PFSK-1 (cell line): ENCODE results near the gene MOSMO.

ENCODE experiments used
- FOXP2 ChIP-seq: optimal IDR thresholded peaks from 2 replicates; pipeline ENCODE3; 2011; ENCODE audit warnings: borderline replicate concordance, control low read depth, inconsistent platforms; ENCODE audit not compliant: insufficient read depth; ENCODE audit errors: extremely low read length, extremely low read depth
- POLR2AphosphoS5 ChIP-seq: IDR thresholded peaks from 2 replicates; pipeline ENCODE4 v1.6.1; 2012; ENCODE audit warnings: low read depth, mild to moderate bottlenecking, control low read depth, low read length, moderate library complexity
- SIN3A ChIP-seq: IDR thresholded peaks from 2 replicates; pipeline ENCODE4 v1.6.1; 2012; ENCODE audit warnings: mild to moderate bottlenecking, low read length, moderate library complexity, borderline replicate concordance; ENCODE audit not compliant: insufficient read depth
- TAF1 ChIP-seq: IDR thresholded peaks from 2 replicates; pipeline ENCODE4 v1.6.1; 2012; ENCODE audit warnings: low read length, control low read depth, borderline replicate concordance; ENCODE audit not compliant: insufficient read depth
- TF ChIP-seq, protein P1 (sequence below), 2 experiments: IDR thresholded peaks; 2 replicates each; pipeline versions ENCODE4 v1.6.1 to v1.8.0; 2011 to 2012; ENCODE audit warnings: low read depth in 2 of 2, low read length in 2 of 2, control low read depth in 1 of 2, inconsistent platforms in 1 of 2, mild to moderate bottlenecking in 1 of 2, moderate library complexity in 1 of 2; ENCODE audit not compliant: insufficient read depth in 1 of 2

The MOSMO gene

DNA sequence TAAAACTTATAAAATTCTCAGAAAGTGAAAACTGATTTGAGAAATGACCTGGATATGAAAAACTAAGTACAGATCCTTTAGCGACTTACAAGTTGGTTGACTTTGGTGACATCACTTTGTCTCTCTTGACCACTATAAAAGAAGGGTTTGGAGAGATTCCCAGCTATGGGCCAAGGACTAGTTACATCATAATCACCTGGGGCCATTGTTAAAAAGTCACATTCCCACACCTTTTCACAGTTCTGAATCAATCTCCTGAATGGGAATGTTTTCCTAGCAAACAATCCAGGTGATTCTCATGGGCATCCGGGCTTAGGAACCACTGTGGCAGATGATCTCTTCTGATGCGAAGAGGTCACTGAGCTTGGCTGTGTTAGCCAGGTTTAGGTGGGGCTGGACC lies 83.8 kb downstream of the MOSMO start:
- no peak for TF ChIP-seq TAF1
- no peak for TF ChIP-seq SIN3A
- no peak for TF ChIP-seq FOXP2
- TF ChIP-seq, protein P1, sequence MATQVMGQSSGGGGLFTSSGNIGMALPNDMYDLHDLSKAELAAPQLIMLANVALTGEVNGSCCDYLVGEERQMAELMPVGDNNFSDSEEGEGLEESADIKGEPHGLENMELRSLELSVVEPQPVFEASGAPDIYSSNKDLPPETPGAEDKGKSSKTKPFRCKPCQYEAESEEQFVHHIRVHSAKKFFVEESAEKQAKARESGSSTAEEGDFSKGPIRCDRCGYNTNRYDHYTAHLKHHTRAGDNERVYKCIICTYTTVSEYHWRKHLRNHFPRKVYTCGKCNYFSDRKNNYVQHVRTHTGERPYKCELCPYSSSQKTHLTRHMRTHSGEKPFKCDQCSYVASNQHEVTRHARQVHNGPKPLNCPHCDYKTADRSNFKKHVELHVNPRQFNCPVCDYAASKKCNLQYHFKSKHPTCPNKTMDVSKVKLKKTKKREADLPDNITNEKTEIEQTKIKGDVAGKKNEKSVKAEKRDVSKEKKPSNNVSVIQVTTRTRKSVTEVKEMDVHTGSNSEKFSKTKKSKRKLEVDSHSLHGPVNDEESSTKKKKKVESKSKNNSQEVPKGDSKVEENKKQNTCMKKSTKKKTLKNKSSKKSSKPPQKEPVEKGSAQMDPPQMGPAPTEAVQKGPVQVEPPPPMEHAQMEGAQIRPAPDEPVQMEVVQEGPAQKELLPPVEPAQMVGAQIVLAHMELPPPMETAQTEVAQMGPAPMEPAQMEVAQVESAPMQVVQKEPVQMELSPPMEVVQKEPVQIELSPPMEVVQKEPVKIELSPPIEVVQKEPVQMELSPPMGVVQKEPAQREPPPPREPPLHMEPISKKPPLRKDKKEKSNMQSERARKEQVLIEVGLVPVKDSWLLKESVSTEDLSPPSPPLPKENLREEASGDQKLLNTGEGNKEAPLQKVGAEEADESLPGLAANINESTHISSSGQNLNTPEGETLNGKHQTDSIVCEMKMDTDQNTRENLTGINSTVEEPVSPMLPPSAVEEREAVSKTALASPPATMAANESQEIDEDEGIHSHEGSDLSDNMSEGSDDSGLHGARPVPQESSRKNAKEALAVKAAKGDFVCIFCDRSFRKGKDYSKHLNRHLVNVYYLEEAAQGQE (IDR thresholded peaks at IDR 0.05; ENCODE audit: insufficient read depth in 1 of 2, low read depth in 2 of 2, low read length in 2 of 2) = no peak
- no peak for TF ChIP-seq POLR2AphosphoS5

DNA sequence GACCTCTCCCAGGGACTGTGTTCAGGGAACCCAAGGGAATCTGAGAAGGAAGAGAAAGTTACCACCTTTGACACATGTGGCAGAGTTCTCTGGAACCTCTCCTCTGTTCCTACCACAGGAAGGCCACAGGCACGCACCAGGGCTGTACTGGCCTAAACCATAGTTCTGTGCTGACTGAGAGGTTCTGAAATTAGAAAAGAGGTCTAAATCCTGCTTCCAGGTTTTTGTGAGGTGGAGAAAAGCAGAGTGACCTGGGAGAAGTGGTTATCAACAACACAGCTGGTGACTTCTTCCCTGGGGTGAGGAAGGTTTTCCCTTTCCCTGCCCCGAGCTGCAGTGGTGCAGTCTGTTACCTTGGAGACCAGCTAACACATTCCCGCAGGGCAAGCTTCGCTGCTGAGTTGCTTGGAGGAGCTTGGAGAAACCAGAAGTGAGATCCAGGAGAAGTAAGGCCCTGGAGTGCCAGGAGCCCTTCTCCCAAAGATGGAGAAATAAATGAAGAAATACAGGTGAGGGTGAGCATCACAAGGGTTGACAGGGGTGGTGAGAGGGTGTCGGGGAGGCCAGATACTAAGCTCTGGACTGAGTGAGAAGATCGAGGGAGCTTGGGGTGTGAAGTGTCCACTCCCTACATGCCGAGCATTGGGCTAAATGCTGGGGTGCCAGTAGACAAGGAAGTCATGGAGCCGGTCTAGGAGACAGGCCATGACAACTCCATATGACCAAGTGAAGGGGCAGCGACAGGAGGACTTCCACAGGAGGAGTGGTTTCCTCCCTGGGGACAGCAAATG lies 84.4 kb downstream of the MOSMO start, which contains the start of gene VWA3A:
VWA3A (plus strand) TSS at position 399 of the 791 bp plus-strand sequence; CDS start at position 496, 97 bp downstream.
- TF ChIP-seq FOXP2 = no peak
- TF ChIP-seq TAF1 = no peak
- TF ChIP-seq, protein P1 (IDR thresholded peaks at IDR 0.05; ENCODE audit: insufficient read depth in 1 of 2, low read depth in 2 of 2, low read length in 2 of 2) = no peak
- no peak for TF ChIP-seq SIN3A
- TF ChIP-seq POLR2AphosphoS5 = no peak

DNA sequence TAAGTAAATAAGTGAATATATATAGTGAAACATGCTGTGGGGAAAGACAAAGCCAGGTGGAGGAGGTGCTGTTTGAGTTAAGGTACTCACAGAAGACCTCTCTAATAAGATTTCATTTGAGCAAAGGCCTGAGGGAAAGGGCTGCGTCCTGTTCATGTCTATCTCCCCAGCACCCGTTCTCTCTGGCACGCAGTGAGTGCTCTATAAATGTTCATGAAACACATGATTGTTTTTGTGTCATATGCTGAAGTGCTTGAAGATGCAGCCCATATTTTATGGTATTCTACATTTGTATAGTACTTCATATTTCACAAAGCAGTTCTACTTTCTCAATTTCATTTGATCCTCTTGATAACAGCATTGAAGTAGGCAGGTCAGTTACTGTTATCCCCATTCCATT lies 85.4 kb downstream of the MOSMO start:
- TF ChIP-seq POLR2AphosphoS5 (no peak), TAF1 (no peak), SIN3A (no peak), FOXP2 (no peak)
- TF ChIP-seq, protein P1 (IDR thresholded peaks at IDR 0.05; ENCODE audit: insufficient read depth in 1 of 2, low read depth in 2 of 2, low read length in 2 of 2) = no peak

DNA sequence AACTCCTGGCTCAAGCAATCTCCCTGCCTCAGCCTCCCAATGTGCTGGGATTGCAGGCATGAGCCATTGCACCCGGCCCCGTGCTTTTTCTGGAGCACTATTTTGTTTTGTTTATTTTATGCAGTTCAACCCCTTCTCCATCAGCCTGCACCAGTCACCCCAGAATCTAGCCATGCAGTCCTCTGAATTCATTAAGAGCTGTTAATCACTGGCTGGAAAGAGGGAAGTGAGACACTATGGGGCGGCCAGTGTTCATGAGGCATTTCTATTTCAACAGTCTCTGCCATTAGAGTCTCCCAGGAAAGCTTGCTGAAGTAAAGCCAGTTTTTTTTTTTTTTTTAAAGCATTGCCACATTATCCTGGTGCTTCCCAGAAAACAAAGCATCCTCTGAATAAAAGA lies 86.1 kb downstream of the MOSMO start:
- TF ChIP-seq, protein P1 (IDR thresholded peaks at IDR 0.05; ENCODE audit: insufficient read depth in 1 of 2, low read depth in 2 of 2, low read length in 2 of 2) = no peak
- TF ChIP-seq TAF1 (no peak), FOXP2 (no peak), SIN3A (no peak), POLR2AphosphoS5 (no peak)
